Loucy (cell line): Measurements from ENCODE around the gene BMS1.
"Not testable (repeated sequence)": the region's sequence is repeated elsewhere in the genome, so short reads cannot be mapped to it uniquely, and the experiment has no call there.

Experiments used
- H2AFZ ChIP-seq: fragments of 200-600 bp; sonication (generic); 2 replicates; pipeline ENCODE4 v1.6.0; 2016; ENCODE audit warnings: antibody characterized with exemption, mild to moderate bottlenecking, low read length, moderate library complexity
- H3F3A ChIP-seq: fragments of 200-600 bp; 2 replicates; pipeline ENCODE4 v1.6.0; 2016; ENCODE audit warnings: antibody characterized with exemption, low read depth, mild to moderate bottlenecking
- H3K27me3 ChIP-seq: fragments of 200-600 bp; sonication (generic); 2 replicates; pipeline ENCODE4 v1.6.1; 2014; ENCODE audit warnings: low read length, mild to moderate bottlenecking; ENCODE audit not compliant: insufficient read depth, poor library complexity, severe bottlenecking
- H3K36me3 ChIP-seq: fragments of 200-600 bp; sonication (generic); 2 replicates; pipeline ENCODE4 v1.6.1; 2016; ENCODE audit warnings: low read length; ENCODE audit not compliant: insufficient read depth
- H3K4me1 ChIP-seq: fragments of 200-600 bp; sonication (generic); 2 replicates; pipeline ENCODE4 v1.5.1; 2014; ENCODE audit warnings: low read length, mild to moderate bottlenecking; ENCODE audit not compliant: insufficient read depth, poor library complexity, severe bottlenecking
- H3K4me2 ChIP-seq: fragments of 200-600 bp; sonication (generic); 2 replicates; pipeline ENCODE4 v1.6.0; 2014; ENCODE audit warnings: antibody characterized with exemption, low read length, low read depth, mild to moderate bottlenecking; ENCODE audit not compliant: poor library complexity, severe bottlenecking
- H3K4me3 ChIP-seq: fragments of 200-600 bp; sonication (generic); 2 replicates; pipeline ENCODE4 v1.5.1; 2014; ENCODE audit warnings: low read length, mild to moderate bottlenecking, mixed read lengths; ENCODE audit not compliant: poor library complexity, severe bottlenecking
- H3K79me2 ChIP-seq: fragments of 200-600 bp; sonication (generic); 2 replicates; pipeline ENCODE4 v1.6.1; 2014; ENCODE audit warnings: low read length; ENCODE audit not compliant: insufficient read depth
- H3K9ac ChIP-seq: fragments of 200-600 bp; sonication (generic); 2 replicates; pipeline ENCODE4 v1.6.0; 2014; ENCODE audit warnings: mild to moderate bottlenecking, low read depth, low read length, moderate library complexity; ENCODE audit not compliant: poor library complexity, severe bottlenecking
- H3K9me2 ChIP-seq: fragments of 200-600 bp; sonication (generic); replicated peaks from 2 replicates; pipeline ENCODE4 v1.6.1; 2016; ENCODE audit warnings: low read depth, low read length, mixed read lengths
- H3K9me3 ChIP-seq: fragments of 200-600 bp; sonication (generic); 2 replicates; pipeline ENCODE4 v1.6.1; 2014; ENCODE audit warnings: mild to moderate bottlenecking, antibody characterized with exemption, low read length, low read depth; ENCODE audit not compliant: insufficient read depth
- H4K20me1 ChIP-seq: fragments of 200-600 bp; sonication (generic); 2 replicates; pipeline ENCODE4 v1.6.0; 2014; ENCODE audit warnings: antibody characterized with exemption, low read length, mild to moderate bottlenecking; ENCODE audit not compliant: insufficient read depth, poor library complexity, severe bottlenecking
- CTCF ChIP-seq: fragments of 200-600 bp; sonication (generic); conservative IDR thresholded peaks from 2 replicates; pipeline ENCODE4 v1.5.1; 2014; ENCODE audit warnings: mild to moderate bottlenecking, antibody characterized with exemption, low read length
- EZH2phosphoT487 ChIP-seq: fragments of 200-600 bp; IDR thresholded peaks from 2 replicates; pipeline ENCODE4 v1.6.1; 2018; ENCODE audit warnings: antibody characterized with exemption, mild to moderate bottlenecking, moderate library complexity, borderline replicate concordance

Gene BMS1

GRCh38 chr10:42812028-42812427 is 29.4 kb downstream of the BMS1 start:
- H3K9me3 ChIP-seq = no peaks in the 10 kb centered on the region; the same call in 1 of the 2 replicates

DNA sequence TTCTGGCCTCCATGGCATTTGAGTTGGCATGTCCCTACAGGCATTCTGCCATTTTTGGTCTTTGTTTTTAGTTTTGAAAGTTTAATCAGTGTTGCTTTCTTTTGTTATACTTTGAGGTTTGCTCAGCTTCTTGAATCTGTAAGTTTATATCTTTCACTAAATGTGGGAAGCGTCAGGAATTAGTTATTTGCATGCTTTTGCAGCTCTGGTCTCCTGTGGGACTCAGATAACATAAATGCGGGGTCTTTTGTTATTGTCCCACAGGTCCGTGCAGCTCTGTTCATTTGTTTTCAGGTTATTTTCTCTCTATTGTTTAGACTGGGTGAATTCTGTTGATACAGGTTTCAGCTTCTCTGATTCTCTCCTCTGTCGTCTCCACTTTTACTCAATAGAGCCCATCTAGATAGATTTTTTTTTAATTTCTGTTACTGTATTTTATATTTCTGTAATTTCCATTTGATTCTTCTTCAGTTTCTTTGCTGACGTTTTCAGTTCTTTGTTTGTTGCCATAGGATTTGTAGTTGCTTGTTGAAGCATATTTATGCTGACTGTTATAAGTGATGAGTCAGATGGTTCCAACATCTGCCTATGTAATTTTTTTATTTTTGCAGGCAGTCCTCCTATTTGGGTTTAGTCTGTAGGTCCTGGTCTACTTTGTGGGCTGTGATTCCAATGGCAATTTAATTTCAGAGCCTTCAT is 31.5 kb downstream of the BMS1 start:
- not testable (repeated sequence) for H3K9ac ChIP-seq, H3K9me2 ChIP-seq, H3F3A ChIP-seq, H2AFZ ChIP-seq, H4K20me1 ChIP-seq, H3K4me1 ChIP-seq, H3K9me3 ChIP-seq, H3K4me3 ChIP-seq, H3K4me2 ChIP-seq, H3K79me2 ChIP-seq, H3K27me3 ChIP-seq
- peaks cover 61% of the 10 kb centered on the region for H3K36me3 ChIP-seq

More at GRCh38 chr10:42812028-42812427, 29.4 kb downstream of the BMS1 start:
- Histone ChIP-seq H3K4me3 (no peak overlapping the region), H3F3A (no peaks in the 10 kb centered on the region), H3K27me3 (no peaks in the 10 kb centered on the region), H3K9me2 (no peaks in the 10 kb centered on the region), H3K4me2 (no peak overlapping the region), H4K20me1 (no peaks in the 10 kb centered on the region), H3K4me1 (no peaks in the 10 kb centered on the region), H3K9ac (no peak overlapping the region), H2AFZ (no peak overlapping the region), H3K79me2 (0 out of 2 replicates have a peak, but pooled peaks cover 7% of the 10 kb centered on the region), H3K36me3 (peaks cover 54% of the 10 kb centered on the region)
- TF ChIP-seq CTCF = no peak
- TF ChIP-seq EZH2phosphoT487 = no peak

DNA sequence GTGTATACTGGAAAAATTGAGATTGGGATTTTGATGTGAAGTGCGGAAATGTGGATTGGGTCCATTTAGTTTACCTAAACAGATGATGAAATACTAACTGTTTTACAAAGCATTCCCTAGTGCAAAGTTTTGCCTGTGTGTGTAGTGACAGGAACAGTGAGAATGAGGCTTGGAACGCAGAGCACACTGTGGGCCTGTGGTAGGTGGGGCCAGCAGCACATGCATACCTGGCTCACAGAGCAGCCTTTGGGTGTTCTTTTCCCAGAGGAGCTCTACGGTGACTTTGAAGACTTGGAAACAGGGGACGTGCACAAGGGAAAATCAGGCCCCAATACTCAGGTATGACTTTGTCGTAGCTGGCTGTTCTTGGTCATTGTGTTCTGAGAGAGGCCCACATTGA is 33.7 kb downstream of the BMS1 start:
- not testable (repeated sequence) for H4K20me1 ChIP-seq, H2AFZ ChIP-seq, H3K9ac ChIP-seq, H3K27me3 ChIP-seq, H3K4me1 ChIP-seq, H3K9me3 ChIP-seq, H3K79me2 ChIP-seq, H3F3A ChIP-seq, H3K4me2 ChIP-seq, H3K9me2 ChIP-seq, H3K4me3 ChIP-seq
- peaks cover 60% of the 10 kb centered on the region; the same call in 1 of the 2 replicates for H3K36me3 ChIP-seq

GRCh38 chr10:42816912-42817311 is 34.3 kb downstream of the BMS1 start:
- H4K20me1 ChIP-seq = no peaks in the 10 kb centered on the region
- no peaks in the 10 kb centered on the region for H3K27me3 ChIP-seq
- no peaks in the 10 kb centered on the region; the same call in 1 of the 2 replicates for H3K9me3 ChIP-seq
- no peak overlapping the region for H3K4me3 ChIP-seq
- TF ChIP-seq CTCF = no peak
- H3K9me2 ChIP-seq = no peaks in the 10 kb centered on the region
- H3K9ac ChIP-seq = no peak overlapping the region
- no peak overlapping the region for H2AFZ ChIP-seq
- H3K4me2 ChIP-seq = no peak overlapping the region
- H3F3A ChIP-seq = no peaks in the 10 kb centered on the region
- no peaks in the 10 kb centered on the region for H3K4me1 ChIP-seq
- peaks cover 60% of the 10 kb centered on the region; the same call in 1 of the 2 replicates for H3K36me3 ChIP-seq
- 0 out of 2 replicates have a peak, but pooled peaks cover 5% of the 10 kb centered on the region for H3K79me2 ChIP-seq

GRCh38 chr10:42817417-42817816 is 34.8 kb downstream of the BMS1 start:
- not testable (repeated sequence) for H3K9ac ChIP-seq, H2AFZ ChIP-seq, H3K4me3 ChIP-seq, H3K4me1 ChIP-seq, H3F3A ChIP-seq, H3K27me3 ChIP-seq, H3K9me2 ChIP-seq, H3K4me2 ChIP-seq, H3K9me3 ChIP-seq, H4K20me1 ChIP-seq, H3K79me2 ChIP-seq
- H3K36me3 ChIP-seq = peaks cover 58% of the 10 kb centered on the region; the same call in 1 of the 2 replicates

- not testable (repeated sequence) for H3K27me3 ChIP-seq, H3F3A ChIP-seq, H3K79me2 ChIP-seq, H3K4me2 ChIP-seq, H3K9ac ChIP-seq, H3K4me1 ChIP-seq, H3K4me3 ChIP-seq, H2AFZ ChIP-seq, H4K20me1 ChIP-seq, H3K9me3 ChIP-seq, H3K9me2 ChIP-seq
- H3K36me3 ChIP-seq = peaks cover 72% of the 10 kb centered on the region
These were observed 44.2 kb downstream of the BMS1 start for GRCh38 chr10:42826759-42827158.
